Measurements from ENCODE around the gene SEMA3D. TPM values are rescaled to one million over a fixed set of nuclear protein-coding genes. Genes with fewer than 3 reads are reported as not detected.

SEMA3D gene
- total RNA-seq, 1 experiment from 2014 or later, result 1.4 TPM

DNA sequence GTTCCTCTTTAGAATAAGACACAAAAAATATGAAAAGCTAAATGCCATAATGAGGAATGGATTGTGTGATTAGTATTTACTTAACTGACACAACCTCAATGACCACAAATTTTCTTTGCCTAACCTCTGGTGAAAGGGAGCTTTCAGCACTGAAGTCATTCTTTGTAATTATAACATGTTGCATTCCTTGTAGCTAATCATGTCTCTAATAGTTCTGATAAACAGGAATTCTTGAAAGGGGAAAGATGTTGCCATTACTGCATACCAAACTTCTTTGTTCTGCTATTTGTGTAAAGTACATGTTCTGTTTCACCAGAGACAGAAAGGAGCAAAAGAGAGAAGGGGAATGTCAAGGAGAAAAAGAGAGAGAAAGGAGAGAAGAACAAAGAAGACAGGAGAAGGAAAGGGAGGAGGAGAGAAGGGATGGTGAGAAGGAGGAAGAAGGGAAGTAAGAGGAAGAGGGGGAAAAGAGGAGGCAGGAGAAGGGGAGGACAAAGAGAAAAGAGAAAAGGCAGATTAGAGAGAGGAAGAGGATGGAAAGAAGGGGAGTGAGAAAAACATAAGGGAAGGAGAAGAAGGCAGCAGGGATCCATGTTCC is 120.9 kb downstream of the SEMA3D start:
- ChIA-PET CTCF (no interaction called here), RAD21 (ENCODE audit: low non-redundant PET in 1 of 2, low total read pairs in 2 of 2, uncharacterized antibody in 2 of 2, unreplicated experiment in 2 of 2) (no interaction called here), POLR2A (no interaction called here)
- Histone ChIP-seq H3K4me1 (ENCODE audit: control insufficient read depth in 1 of 2, insufficient read depth in 2 of 2, low read length in 2 of 2) (no peaks in the 10 kb centered on the region), H3K4me3 (replicated peaks in 1 of 2; ENCODE audit: low read depth in 1 of 2, low read length in 2 of 2) (no peak overlapping the region), H3K9me2 (ENCODE audit: insufficient read depth) (no peaks in the 10 kb centered on the region), H3K4me2 (ENCODE audit: low read length) (no peak overlapping the region), H3K36me3 (ENCODE audit: control insufficient read depth in 1 of 2, insufficient read depth in 2 of 2, low read length in 2 of 2) (no peaks in the 10 kb centered on the region), H3K27ac (ENCODE audit: low read depth, low read length) (no peak overlapping the region), H3K27me3 (ENCODE audit: insufficient read depth, low read length) (no peaks in the 10 kb centered on the region), H2AFZ (ENCODE audit: low read depth, low read length, poor library complexity, severe bottlenecking) (no peak overlapping the region), H3K9ac (ENCODE audit: low read length) (no peak overlapping the region), H4K20me1 (ENCODE audit: insufficient read depth) (no peaks in the 10 kb centered on the region), H3K9me3 (ENCODE audit: control insufficient read depth in 1 of 2, insufficient read depth in 1 of 2, low read depth in 1 of 2, low read length in 2 of 2) (no peaks in the 10 kb centered on the region), H3K79me2 (ENCODE audit: insufficient read depth, low read length) (no peaks in the 10 kb centered on the region)
- DNase-seq (ENCODE audit: low read depth, low spot score) (no peak), ATAC-seq (no peak)
- TF ChIP-seq SRF (IDR thresholded peaks at IDR 0.05; ENCODE audit: low read depth), result no peak
- no peak for TF ChIP-seq CBX3 (IDR thresholded peaks at IDR 0.05; ENCODE audit: low read depth)
- TF ChIP-seq YY1 (IDR thresholded peaks at IDR 0.05; ENCODE audit: extremely low read depth, insufficient replicate concordance, low read depth, low read length), result no peak
- intact Hi-C loops (cut with micrococcal nuclease), result no loop called here
- no TSS peak for BruUV-seq (replicated peaks)

DNA sequence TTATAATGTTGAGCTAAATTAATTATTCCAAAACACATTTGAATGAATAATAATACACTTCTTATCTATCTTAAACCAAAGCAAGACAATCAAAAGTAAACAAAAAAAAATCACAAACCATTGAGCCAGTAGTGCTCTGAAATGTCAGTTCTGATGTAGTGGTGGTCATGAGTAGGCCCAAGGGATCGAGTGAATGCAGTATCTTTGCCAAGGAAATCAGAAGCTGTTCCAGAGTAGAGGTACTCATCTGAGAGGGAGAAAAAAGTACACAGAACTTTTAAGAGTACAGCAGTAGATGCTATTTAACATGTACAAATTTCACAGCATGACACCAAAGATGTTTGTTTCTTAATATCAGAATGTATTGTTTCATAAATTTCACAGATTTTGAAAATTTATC is 121.5 kb downstream of the SEMA3D start:
- Histone ChIP-seq H3K4me3 (replicated peaks in 1 of 2; ENCODE audit: low read depth in 1 of 2, low read length in 2 of 2) (no peak overlapping the region), H3K79me2 (ENCODE audit: insufficient read depth, low read length) (no peaks in the 10 kb centered on the region), H3K4me2 (ENCODE audit: low read length) (no peak overlapping the region), H3K9ac (ENCODE audit: low read length) (no peak overlapping the region), H2AFZ (ENCODE audit: low read depth, low read length, poor library complexity, severe bottlenecking) (no peak overlapping the region), H3K27ac (ENCODE audit: low read depth, low read length) (no peak overlapping the region), H4K20me1 (ENCODE audit: insufficient read depth) (no peaks in the 10 kb centered on the region), H3K9me2 (ENCODE audit: insufficient read depth) (no peaks in the 10 kb centered on the region), H3K4me1 (ENCODE audit: control insufficient read depth in 1 of 2, insufficient read depth in 2 of 2, low read length in 2 of 2) (no peaks in the 10 kb centered on the region), H3K9me3 (ENCODE audit: control insufficient read depth in 1 of 2, insufficient read depth in 1 of 2, low read depth in 1 of 2, low read length in 2 of 2) (no peaks in the 10 kb centered on the region), H3K27me3 (ENCODE audit: insufficient read depth, low read length) (no peaks in the 10 kb centered on the region), H3K36me3 (ENCODE audit: control insufficient read depth in 1 of 2, insufficient read depth in 2 of 2, low read length in 2 of 2) (no peaks in the 10 kb centered on the region)
- DNase-seq (ENCODE audit: low read depth, low spot score), result no peak
- RAD21 ChIA-PET (ENCODE audit: low non-redundant PET in 1 of 2, low total read pairs in 2 of 2, uncharacterized antibody in 2 of 2, unreplicated experiment in 2 of 2), result no interaction called here
- intact Hi-C loops (cut with micrococcal nuclease), result no loop called here
- no TSS peak for BruUV-seq (replicated peaks)
- CTCF ChIA-PET, result no interaction called here
- POLR2A ChIA-PET, result no interaction called here
- TF ChIP-seq TCF7L2 (IDR thresholded peaks at IDR 0.05; ENCODE audit: borderline replicate concordance, extremely low read depth, insufficient read depth, insufficient read length) (no peak), YY1 (IDR thresholded peaks at IDR 0.05; ENCODE audit: extremely low read depth, insufficient replicate concordance, low read depth, low read length) (no peak), SRF (IDR thresholded peaks at IDR 0.05; ENCODE audit: low read depth) (no peak), EZH2 (IDR thresholded peaks at IDR 0.05) (no peak), CBX3 (IDR thresholded peaks at IDR 0.05; ENCODE audit: low read depth) (no peak), ZNF274 (IDR thresholded peaks at IDR 0.05; ENCODE audit: low read depth, low read length) (no peak), POLR2A (IDR thresholded peaks at IDR 0.05; ENCODE audit: borderline replicate concordance, extremely low read depth, insufficient read depth, insufficient read length) (no peak)
- TF ChIP-seq, protein P1, sequence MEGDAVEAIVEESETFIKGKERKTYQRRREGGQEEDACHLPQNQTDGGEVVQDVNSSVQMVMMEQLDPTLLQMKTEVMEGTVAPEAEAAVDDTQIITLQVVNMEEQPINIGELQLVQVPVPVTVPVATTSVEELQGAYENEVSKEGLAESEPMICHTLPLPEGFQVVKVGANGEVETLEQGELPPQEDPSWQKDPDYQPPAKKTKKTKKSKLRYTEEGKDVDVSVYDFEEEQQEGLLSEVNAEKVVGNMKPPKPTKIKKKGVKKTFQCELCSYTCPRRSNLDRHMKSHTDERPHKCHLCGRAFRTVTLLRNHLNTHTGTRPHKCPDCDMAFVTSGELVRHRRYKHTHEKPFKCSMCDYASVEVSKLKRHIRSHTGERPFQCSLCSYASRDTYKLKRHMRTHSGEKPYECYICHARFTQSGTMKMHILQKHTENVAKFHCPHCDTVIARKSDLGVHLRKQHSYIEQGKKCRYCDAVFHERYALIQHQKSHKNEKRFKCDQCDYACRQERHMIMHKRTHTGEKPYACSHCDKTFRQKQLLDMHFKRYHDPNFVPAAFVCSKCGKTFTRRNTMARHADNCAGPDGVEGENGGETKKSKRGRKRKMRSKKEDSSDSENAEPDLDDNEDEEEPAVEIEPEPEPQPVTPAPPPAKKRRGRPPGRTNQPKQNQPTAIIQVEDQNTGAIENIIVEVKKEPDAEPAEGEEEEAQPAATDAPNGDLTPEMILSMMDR (IDR thresholded peaks at IDR 0.05 in 2 of 3, conservative IDR thresholded peaks at IDR 0.05 in 1 of 3; ENCODE audit: borderline replicate concordance in 1 of 3, insufficient read depth in 1 of 3, low read depth in 2 of 3, low read length in 2 of 3), result no peak
- no peak for ATAC-seq
